Left lung (tissue), 10 donors: ENCODE data around the gene PRSS53. TPM values are rescaled to one million over a fixed set of nuclear protein-coding genes. Genes with fewer than 3 reads are reported as not detected.
A peak's percentile ranks its signal among the peaks of the same experiment; 100 is the strongest.

Source experiments
- ATAC-seq: fragments of 200-7000 bp; cut with Tn5 transposase; one replicate; pipeline ENCODE4 v1.9.1; 2020; ENCODE audit warnings: moderate library complexity
- DNase-seq, 4 donors: peaks; one replicate each; pipeline ENCODE4 v3.0.0-alpha.2; 2013 to 2020
- H3K27ac ChIP-seq, 2 donors: fragments of 200-600 bp; sonication (generic) in 1 of 2; one replicate each; pipeline versions ENCODE4 v1.5.0 to v1.8.0; 2020 to 2021
- H3K27me3 ChIP-seq, 2 donors: fragments of 200-600 bp; sonication (generic) in 1 of 2; one replicate each; pipeline versions ENCODE4 v1.5.0 to v1.8.0; 2020 to 2021
- H3K36me3 ChIP-seq, 2 donors: fragments of 200-600 bp; sonication (generic) in 1 of 2; one replicate each; pipeline versions ENCODE4 v1.5.0 to v1.8.0; 2020 to 2021
- H3K4me1 ChIP-seq, 2 donors: fragments of 200-600 bp; one replicate each; pipeline ENCODE4 v1.8.0; 2021
- H3K4me3 ChIP-seq, 2 donors: fragments of 200-600 bp; sonication (generic) in 1 of 2; one replicate each; pipeline versions ENCODE4 v1.5.0 to v1.8.0; 2020 to 2021; ENCODE audit warnings: mild to moderate bottlenecking in 1 of 2
- H3K9me3 ChIP-seq, 2 donors: fragments of 200-600 bp; sonication (generic) in 1 of 2; one replicate each; pipeline versions ENCODE4 v1.5.0 to v1.8.0; 2020 to 2021
- intact Hi-C, 2 donors: fragments of 100-400 bp; cut with DNase I; formaldehyde crosslinking; loops; one replicate each; pipeline versions ENCODE4 v1.11.2 to v1.14.2; 2022
- polyA plus RNA-seq, 6 donors: library from polyadenylated mRNA; unstranded; fragments of 120-200 nt; gene quantifications; one replicate each; pipeline ENCODE4 v1.2.1, GENCODE V29; 2013; ENCODE audit not compliant: insufficient read length in 6 of 6
- total RNA-seq, 2 donors: library from RNA; stranded (reverse); fragmentation: NEBNext Ultra II Directional; extraction: Animal tissue kit (Norgen Biotek cat#: 25700); gene quantifications; one replicate each; pipeline ENCODE4 v1.2.1, GENCODE V29; 2021
- TF ChIP-seq, protein P1 (sequence below), 2 donors: fragments of 200-600 bp; sonication (generic) in 1 of 2; IDR thresholded peaks; one replicate each; pipeline versions ENCODE4 v1.5.0 to v1.8.0; 2021; ENCODE audit warnings: antibody characterized with exemption in 2 of 2
- donor health status: DM: no; HTN: yes; CAD: no.
- donor health status: DM: no; HTN: no; CAD: no.

Gene PRSS53
- total and polyA plus RNA-seq, 8 donors, result 0.96 to 2.9 (median 2.2) TPM

DNA sequence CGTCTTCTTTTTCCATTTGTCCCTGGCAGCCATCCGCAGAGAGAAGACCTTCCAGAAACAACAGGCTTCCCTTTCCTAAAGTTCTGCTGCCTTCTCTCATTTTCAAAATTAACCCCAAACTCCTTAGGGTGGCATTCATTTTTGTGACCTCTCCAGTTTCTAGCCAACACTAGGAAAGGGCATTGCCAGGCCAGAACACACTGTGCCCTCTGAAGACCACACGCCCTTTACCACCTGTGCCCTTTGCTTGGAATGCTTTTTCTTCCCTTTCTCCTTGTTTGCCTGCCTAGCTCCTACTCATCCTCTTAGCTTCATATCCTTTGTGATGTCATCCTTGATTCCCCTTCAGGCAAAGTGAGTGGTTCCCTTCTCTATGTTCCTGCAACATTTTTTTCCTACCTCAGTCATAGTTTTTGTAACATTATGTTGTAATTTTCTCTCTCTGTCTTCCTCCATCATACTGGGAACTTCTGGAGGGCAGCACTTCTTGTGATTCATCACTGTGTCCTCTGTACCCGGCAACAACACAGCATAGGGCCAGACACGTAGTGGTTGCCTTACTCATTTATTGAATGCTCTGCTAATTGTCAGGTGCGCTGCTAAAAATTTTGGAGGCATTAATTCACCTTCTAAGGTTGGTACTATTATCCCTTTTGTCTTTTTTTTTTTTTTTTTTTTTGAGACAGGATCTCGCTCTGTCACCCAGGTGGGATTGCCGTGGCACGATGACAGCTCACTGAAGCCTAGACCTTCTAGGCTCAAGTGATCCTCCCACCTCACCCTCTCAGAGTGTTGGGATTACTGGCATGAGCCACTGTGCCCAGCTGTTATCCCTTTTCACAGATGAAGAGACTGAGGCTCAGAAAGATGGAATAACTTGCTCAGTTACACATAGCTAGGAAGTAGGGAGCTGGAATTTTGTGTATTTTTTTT, 29.7 kb upstream of the PRSS53 start:
- no peak for DNase-seq
- Histone ChIP-seq H3K27me3 (no peaks in the 10 kb centered on the region), H3K4me1 (peaks cover 4 to 50% of the 10 kb centered on the region in 2 donors), H3K27ac (peak overlapping the region; percentile 90), H3K9me3 (no peaks in the 10 kb centered on the region), H3K4me3 (peak overlapping the region; percentile 57 to 61), H3K36me3 (peaks cover 0 to 46% of the 10 kb centered on the region in 2 donors)
- peak; percentile 8 for ATAC-seq
- intact Hi-C loops, result no loop called here
- TF ChIP-seq, protein P1, sequence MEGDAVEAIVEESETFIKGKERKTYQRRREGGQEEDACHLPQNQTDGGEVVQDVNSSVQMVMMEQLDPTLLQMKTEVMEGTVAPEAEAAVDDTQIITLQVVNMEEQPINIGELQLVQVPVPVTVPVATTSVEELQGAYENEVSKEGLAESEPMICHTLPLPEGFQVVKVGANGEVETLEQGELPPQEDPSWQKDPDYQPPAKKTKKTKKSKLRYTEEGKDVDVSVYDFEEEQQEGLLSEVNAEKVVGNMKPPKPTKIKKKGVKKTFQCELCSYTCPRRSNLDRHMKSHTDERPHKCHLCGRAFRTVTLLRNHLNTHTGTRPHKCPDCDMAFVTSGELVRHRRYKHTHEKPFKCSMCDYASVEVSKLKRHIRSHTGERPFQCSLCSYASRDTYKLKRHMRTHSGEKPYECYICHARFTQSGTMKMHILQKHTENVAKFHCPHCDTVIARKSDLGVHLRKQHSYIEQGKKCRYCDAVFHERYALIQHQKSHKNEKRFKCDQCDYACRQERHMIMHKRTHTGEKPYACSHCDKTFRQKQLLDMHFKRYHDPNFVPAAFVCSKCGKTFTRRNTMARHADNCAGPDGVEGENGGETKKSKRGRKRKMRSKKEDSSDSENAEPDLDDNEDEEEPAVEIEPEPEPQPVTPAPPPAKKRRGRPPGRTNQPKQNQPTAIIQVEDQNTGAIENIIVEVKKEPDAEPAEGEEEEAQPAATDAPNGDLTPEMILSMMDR (IDR thresholded peaks at IDR 0.05), result no peak

DNA sequence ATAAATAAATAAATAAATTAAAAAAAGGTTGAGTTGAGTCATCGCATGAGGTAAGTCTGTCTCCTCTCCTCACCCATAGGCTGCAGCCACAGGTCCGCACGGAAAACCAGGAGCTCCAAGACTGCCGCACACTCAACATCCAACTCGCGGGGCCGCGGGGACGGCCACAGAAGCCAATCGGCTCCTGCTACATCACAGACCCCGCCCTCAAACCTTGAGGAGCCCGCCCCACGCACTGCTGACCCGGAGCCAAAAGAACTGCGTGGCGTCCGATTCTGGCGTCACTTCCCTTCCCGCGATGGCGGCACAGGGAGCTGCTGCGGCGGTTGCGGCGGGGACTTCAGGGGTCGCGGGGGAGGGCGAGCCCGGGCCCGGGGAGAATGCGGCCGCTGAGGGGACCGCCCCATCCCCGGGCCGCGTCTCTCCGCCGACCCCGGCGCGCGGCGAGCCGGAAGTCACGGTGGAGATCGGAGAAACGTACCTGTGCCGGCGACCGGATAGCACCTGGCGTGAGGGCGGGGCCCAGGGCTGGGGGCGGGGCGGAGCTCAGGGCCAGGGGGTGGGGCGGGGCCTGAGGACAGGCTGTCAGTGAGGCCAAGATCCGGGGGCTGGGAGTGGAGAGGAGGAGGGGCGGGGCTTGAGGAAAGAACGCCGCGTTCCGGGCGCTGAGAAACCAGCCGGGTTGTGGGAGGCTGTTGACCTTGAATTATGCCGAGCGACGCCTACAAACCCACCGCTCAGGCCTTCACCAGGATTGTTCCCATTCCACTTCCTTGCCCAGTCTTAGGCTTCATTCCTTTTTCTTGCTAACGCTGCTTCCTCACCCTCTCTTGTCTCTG, 28.9 kb upstream of the PRSS53 start, which contains the start of gene KAT8:
Gene KAT8, plus strand, starts transcription at position 281 of the 839 bp plus-strand sequence. Its CDS starts 18 bp downstream, at position 299.
- peak; percentile 98 for ATAC-seq
- TF ChIP-seq, protein P1 (IDR thresholded peaks at IDR 0.05), result no peak
- peak within 1 kb of the TSS; percentile 90 for H3K27ac ChIP-seq
- H3K4me3 ChIP-seq, result peak within 1 kb of the TSS; percentile 57 to 61
- H3K9me3 ChIP-seq, result no peaks in the 10 kb centered on the region
- H3K27me3 ChIP-seq, result no peaks in the 10 kb centered on the region
- peak; percentile 97 to 99 (median 98) for DNase-seq
- intact Hi-C loops, result no loop called here
- H3K36me3 ChIP-seq, result peaks cover 0 to 43% of the 10 kb centered on the region in 2 donors
- H3K4me1 ChIP-seq, result peaks cover 4 to 59% of the 10 kb centered on the region in 2 donors

DNA sequence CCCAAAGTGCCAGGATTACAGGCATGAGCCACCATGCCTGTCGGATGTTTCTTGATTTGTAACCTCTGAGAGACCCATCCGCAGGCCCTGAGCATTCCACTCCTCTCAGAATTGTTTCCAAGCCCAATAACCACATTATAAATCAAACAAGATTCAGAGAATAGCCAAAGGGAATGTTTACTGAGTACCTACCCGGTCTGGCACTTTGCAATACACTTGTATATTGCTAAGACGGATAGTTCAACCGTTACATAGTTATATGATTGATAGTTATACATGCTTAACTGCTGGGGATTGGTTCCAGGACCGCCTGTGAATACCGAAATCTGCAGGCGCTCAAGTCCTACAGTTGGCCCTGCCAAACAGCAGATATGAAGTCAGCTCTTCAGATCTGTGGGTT, 25.7 kb upstream of the PRSS53 start:
- ATAC-seq (no peak), DNase-seq (no peak)
- H3K36me3 ChIP-seq, result peaks cover 0 to 43% of the 10 kb centered on the region in 2 donors
- peaks cover 4 to 72% of the 10 kb centered on the region in 2 donors for H3K4me1 ChIP-seq
- peak overlapping the region in 1 of 2 donors; percentile 90 for H3K27ac ChIP-seq
- intact Hi-C loops, result no loop called here
- H3K27me3 ChIP-seq, result no peaks in the 10 kb centered on the region
- H3K4me3 ChIP-seq, result no peak overlapping the region
- TF ChIP-seq, protein P1 (IDR thresholded peaks at IDR 0.05), result no peak
- H3K9me3 ChIP-seq, result no peaks in the 10 kb centered on the region

DNA sequence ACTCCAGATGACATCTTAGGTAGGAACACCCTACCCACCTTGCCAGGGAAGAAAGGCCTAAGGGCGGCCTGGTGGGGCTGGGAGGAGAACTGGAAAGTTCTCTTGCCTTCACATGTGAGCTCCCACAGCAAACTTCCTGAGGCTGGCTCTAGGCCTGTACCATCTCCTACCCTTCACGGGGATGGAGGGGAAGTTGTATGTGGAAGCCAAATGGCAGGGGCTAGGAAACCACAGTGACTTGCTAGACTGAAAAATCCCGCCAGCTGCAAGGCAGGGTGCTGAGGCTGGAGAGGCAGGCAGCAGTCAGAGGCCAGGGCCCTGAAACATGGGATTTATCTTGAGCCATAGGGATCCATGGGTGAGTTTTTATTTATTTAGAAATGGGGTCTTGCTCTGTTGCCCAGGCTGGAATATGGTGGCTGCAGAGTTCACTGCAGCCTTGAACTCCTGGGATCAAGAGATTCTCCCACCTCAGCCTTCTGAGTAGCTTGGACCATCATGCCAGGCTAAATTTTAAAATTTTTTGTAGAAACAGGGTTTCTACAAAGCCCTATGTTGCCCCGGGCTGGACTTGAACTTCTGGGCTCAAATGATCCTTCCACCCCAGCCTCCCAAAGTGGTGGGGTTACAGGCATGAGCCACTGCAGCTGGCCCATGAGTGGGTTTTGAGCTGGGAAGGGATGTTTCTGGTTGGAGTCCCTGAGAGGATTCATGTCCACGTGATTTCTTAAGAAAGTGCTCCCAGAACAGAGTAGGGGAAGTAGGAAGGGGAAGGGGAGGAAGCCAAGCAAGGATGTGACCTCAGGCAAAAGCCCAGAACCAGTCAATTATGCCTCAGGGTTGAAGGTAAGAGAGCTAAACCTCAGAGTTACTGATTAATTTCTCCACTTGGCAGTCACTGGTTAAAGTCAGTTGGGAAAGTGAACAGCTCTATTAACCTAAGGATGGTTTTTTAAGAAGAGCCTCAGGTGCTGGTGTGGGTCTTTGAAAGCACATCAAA, 24.7 kb upstream of the PRSS53 start:
- H3K27ac ChIP-seq, result peak overlapping the region; percentile 46 to 90
- DNase-seq (peak in 1 of 4 donors; percentile 64), ATAC-seq (no peak)
- peaks cover 10 to 71% of the 10 kb centered on the region in 2 donors for H3K4me1 ChIP-seq
- H3K9me3 ChIP-seq, result no peaks in the 10 kb centered on the region
- TF ChIP-seq, protein P1 (IDR thresholded peaks at IDR 0.05), result no peak
- H3K4me3 ChIP-seq, result no peak overlapping the region
- intact Hi-C loops, result no loop called here
- peaks cover 0 to 39% of the 10 kb centered on the region in 2 donors for H3K36me3 ChIP-seq
- H3K27me3 ChIP-seq, result no peaks in the 10 kb centered on the region
